Stimulated activated CD8-positive, alpha-beta memory T cell treated with anti-CD3 and anti-CD28 coated beads, Interleukin-2, amount 100 ng/mL, for 1 hour (primary cell): ENCODE measurements around the gene OR6M1.

Experiments
- DNase-seq, 2 donors: peaks; one replicate each; pipeline ENCODE4 v3.0.0-alpha.2; 2020; ENCODE audit warnings: low read depth in 2 of 2

Gene OR6M1

GRCh38 chr11:123775715-123776549 is 30.2 kb downstream of the OR6M1 start:
- no peak for DNase-seq

DNA sequence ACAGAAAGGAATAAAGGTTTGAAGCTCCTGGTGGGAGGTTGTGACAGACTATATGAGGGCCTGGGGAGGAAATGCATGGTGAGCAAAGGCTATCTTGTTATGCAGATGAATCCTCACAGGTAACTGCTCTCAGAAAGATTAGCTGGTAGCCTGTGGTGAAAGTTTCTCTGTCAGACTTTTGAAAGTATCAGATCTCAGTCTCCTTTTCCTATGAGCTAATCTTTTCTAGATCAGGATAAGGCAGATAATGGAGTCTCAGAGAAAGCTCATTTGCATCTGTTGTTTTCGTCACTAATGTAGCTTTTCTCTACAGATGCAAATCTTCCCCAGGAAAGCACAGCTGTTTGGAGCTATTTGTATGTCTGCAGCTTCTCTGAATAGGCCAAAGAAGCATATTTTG is 30.9 kb downstream of the OR6M1 start:
- no peak for DNase-seq

- no peak for DNase-seq
Observed at GRCh38 chr11:123773959-123774358, 32.2 kb downstream of the OR6M1 start.

GRCh38 chr11:123773026-123773425 is 33.1 kb downstream of the OR6M1 start:
- DNase-seq, result no peak

DNA sequence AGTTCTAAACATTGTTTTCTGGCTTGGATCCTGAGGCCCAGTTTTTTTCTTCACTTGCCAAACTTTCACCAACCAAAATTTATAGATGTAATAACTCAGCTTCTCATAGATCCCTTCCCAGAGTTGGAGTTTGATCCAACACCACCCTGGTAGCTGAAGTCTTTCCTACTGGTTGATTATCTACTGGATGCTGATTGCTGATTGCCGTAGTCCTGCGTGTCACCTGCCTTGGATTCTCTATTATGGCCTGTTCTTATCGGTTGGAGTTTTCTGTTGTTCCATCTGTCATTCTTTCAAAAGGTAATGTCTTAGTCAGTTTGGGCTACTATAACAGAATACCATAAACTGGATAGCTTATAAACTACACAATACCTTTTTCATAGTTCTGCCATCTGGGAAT is 34.5 kb downstream of the OR6M1 start:
- DNase-seq, result no peak

DNA sequence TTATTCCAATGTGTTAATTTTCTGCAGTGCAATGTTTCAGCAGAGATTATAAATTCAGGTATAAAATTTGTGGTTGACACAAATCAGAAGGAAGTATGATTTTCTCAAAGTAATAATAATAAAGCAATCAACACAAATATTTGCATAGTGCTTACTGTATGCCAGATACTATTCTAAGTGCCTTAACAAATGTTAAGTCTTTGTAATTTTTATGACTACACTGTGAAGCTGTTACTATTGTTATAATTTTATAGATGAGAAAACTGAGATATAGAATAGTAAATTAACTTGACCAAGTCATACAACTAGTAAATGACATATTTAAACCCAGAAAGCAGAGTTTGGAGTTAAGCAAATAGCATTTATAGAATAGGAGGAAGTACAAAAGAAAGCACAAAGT is 35.4 kb downstream of the OR6M1 start:
- DNase-seq, result no peak

DNA sequence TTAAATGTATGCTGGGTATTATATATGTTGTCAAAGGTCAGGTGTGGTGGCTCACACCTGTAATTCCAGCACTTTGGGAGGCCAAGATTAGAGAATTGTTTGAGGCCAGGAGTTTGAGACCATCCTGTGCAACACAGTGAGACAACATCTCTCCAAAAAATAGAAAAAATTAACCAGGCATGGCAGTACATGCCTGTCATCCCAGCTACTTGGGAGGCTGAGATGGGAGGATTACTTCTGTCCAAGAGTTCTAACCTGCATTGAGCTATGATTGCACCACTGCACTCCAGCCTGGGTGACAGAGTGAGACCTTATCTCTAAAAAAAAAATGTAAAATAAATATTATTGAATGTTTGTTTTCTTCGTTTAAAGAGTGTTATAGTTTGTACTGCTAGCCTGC is 40.5 kb downstream of the OR6M1 start:
- no peak for DNase-seq

DNA sequence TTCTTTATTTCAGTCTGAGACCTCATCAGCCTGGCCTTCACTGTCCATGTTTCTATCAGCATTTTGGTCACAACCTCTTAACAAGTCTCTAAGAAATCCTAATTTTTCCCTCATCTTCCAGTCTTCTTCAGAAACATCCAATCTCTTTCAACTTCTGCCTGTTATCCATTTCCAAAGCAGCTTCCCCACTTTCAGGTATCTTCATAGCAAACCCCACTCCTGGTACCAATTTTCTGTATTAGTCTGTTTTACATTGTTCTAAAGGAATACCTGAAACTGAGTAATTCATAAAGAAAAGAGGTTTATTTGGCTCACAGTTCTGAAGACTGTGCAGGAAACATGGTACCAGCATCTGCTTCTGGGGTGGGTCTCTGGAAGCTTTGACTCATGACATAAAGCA is 43.7 kb downstream of the OR6M1 start:
- no peak for DNase-seq

GRCh38 chr11:123760894-123761293 is 45.3 kb downstream of the OR6M1 start:
- DNase-seq, result no peak

DNA sequence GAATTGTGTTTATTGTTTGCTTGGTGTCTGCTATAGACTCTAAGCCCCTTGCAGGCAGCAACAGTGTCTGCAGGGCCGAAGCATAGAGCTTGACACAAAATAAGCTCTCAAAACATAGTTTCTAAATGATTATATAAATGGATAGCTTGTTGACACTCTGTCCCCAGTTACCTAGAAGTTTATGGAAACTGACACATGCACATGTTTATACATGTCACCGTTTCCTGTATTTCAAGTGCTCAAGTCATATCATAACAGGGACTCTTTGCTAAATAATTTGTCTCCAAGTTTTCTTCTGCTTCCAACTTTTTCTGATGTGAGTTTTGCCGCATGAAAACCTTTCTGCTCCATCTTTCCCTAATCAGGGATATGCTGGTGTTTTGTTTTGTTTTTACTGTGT is 48.2 kb downstream of the OR6M1 start:
- no peak for DNase-seq

DNA sequence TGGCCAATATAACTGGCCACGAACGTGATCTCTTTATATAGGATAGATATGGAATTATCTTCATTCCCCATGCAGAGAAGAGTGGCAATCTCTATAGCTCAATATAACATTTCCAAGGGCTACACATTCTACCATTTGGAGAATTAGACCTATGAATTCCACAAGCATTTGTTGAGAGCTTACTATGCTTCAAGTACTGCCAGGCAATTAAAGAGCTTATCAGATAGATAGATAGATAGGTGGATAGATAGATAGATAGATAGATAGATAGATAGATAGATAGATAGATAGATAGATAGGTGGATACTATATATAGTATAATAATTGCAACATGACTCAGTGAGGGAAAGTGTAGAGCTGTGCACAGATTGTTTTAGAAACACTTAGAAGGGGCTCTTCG is 50.3 kb downstream of the OR6M1 start:
- DNase-seq, result no peak
